Endodermal cell (in vitro differentiated cells): ENCODE measurements around the gene LSAMP. TPM values are rescaled to one million over a fixed set of nuclear protein-coding genes. Genes with fewer than 3 reads are reported as not detected.

ENCODE experiments used
- DNase-seq: peaks from one replicate; pipeline ENCODE4 v3.0.0-alpha.2; 2017
- H3K27ac ChIP-seq: 2 replicates; pipeline ENCODE4 v1.5.1; 2013; ENCODE audit warnings: mild to moderate bottlenecking, low read depth, low read length, moderate library complexity
- H3K27me3 ChIP-seq: 2 replicates; pipeline ENCODE4 v1.6.1; 2013; ENCODE audit warnings: mild to moderate bottlenecking, low read length, moderate library complexity; ENCODE audit not compliant: insufficient read depth, control insufficient read depth, poor library complexity, severe bottlenecking
- H3K36me3 ChIP-seq: 2 replicates; pipeline ENCODE4 v1.7.0; 2013; ENCODE audit warnings: mild to moderate bottlenecking, low read length, moderate library complexity; ENCODE audit not compliant: control insufficient read depth, insufficient read depth
- H3K4me1 ChIP-seq: one replicate; pipeline ENCODE4 v1.7.0; 2013; ENCODE audit warnings: low read length; ENCODE audit not compliant: control insufficient read depth, insufficient read depth
- H3K4me3 ChIP-seq: 2 replicates; pipeline ENCODE4 v1.5.1; 2013; ENCODE audit warnings: mild to moderate bottlenecking, low read length, moderate library complexity
- H3K9ac ChIP-seq: 2 replicates; pipeline ENCODE4 v1.6.1; 2013; ENCODE audit warnings: mild to moderate bottlenecking, low read length, moderate library complexity; ENCODE audit not compliant: poor library complexity, severe bottlenecking; ENCODE audit errors: extremely low read depth
- H3K9me3 ChIP-seq: 2 replicates; pipeline ENCODE4 v1.6.1; 2013; ENCODE audit warnings: mild to moderate bottlenecking, low read length, moderate library complexity; ENCODE audit not compliant: control insufficient read depth
- H3K27ac Mint-ChIP-seq: 2 replicates; pipeline ENCODE4 v1.8.0; 2020; ENCODE audit warnings: mixed read lengths
- H3K27me3 Mint-ChIP-seq: 2 replicates; pipeline ENCODE4 v1.8.0; 2021; ENCODE audit warnings: mild to moderate bottlenecking, mixed read lengths; ENCODE audit not compliant: insufficient read depth
- H3K36me3 Mint-ChIP-seq: 2 replicates; pipeline ENCODE4 v1.8.0; 2020; ENCODE audit warnings: low read depth, mixed read lengths
- H3K4me1 Mint-ChIP-seq: 2 replicates; pipeline ENCODE4 v1.8.0; 2020; ENCODE audit warnings: mixed read lengths
- H3K4me3 Mint-ChIP-seq: 2 replicates; pipeline ENCODE4 v1.8.0; 2020; ENCODE audit warnings: mild to moderate bottlenecking, moderate library complexity, mixed read lengths
- H3K9me3 Mint-ChIP-seq: 2 replicates; pipeline ENCODE4 v1.8.0; 2020; ENCODE audit warnings: mild to moderate bottlenecking, mixed read lengths
- CTCF ChIP-seq: fragments of 200-600 bp; sonication (generic); conservative IDR thresholded peaks from 2 replicates; pipeline ENCODE4 v1.5.0; 2021; ENCODE audit warnings: antibody characterized with exemption, mild to moderate bottlenecking
- WGBS, 2 experiments: methylation state at CpG; one replicate each; pipeline versions ENCODE4 v1.1.5 to v1.1.7; 2013; ENCODE audit warnings: missing lambda C conversion rate in 2 of 2, mixed read lengths in 1 of 2; ENCODE audit not compliant: insufficient coverage in 1 of 2, insufficient read length in 1 of 2; 5-methylcytosine and 5-hydroxymethylcytosine counted together
- total RNA-seq, 2 donors: library from RNA; stranded (reverse); fragmentation: NEBNext Ultra II Directional in 1 of 2; extraction: Animal tissue kit (Norgen Biotek cat#: 25700) in 1 of 2; gene quantifications; 2 replicates in 1 of 2; 3 replicates in 1 of 2; pipeline ENCODE4 v1.2.1, GENCODE V29; 2021

The LSAMP gene
- total RNA-seq, 2 donors from 2014 or later, result 4.4 to 10.2 TPM

GRCh38 chr3:115899535-115899934 is 545.8 kb downstream of the LSAMP start:
- H3K9me3 ChIP-seq, result no peaks in the 10 kb centered on the region
- H3K4me1 Mint-ChIP-seq, result peaks cover 13% of the 10 kb centered on the region
- no peak overlapping the region for H3K9ac ChIP-seq
- no peaks in the 10 kb centered on the region for H3K4me1 ChIP-seq
- H3K4me3 ChIP-seq, result no peak overlapping the region
- H3K9me3 Mint-ChIP-seq, result no peaks in the 10 kb centered on the region
- H3K27me3 ChIP-seq, result no peaks in the 10 kb centered on the region
- H3K27me3 Mint-ChIP-seq, result no peaks in the 10 kb centered on the region
- no peaks in the 10 kb centered on the region for H3K36me3 Mint-ChIP-seq
- no peak overlapping the region for H3K27ac ChIP-seq
- H3K4me3 Mint-ChIP-seq, result no peak overlapping the region
- no peak for TF ChIP-seq CTCF
- no peak overlapping the region for H3K27ac Mint-ChIP-seq
- H3K36me3 ChIP-seq, result no peaks in the 10 kb centered on the region
- WGBS, 2 experiments, result 92 to 100% methylated on average over 2 to 3 of the region's 3 CpGs
- DNase-seq, result no peak

- no peaks in the 10 kb centered on the region for H3K4me1 ChIP-seq
- 78% methylated on average over 1 to 3 of the region's 3 CpGs for WGBS, 2 experiments
- H3K4me3 ChIP-seq, result no peak overlapping the region
- H3K27me3 ChIP-seq, result no peaks in the 10 kb centered on the region
- peaks cover 15% of the 10 kb centered on the region for H3K4me1 Mint-ChIP-seq
- DNase-seq, result no peak
- H3K36me3 Mint-ChIP-seq, result no peaks in the 10 kb centered on the region
- H3K9ac ChIP-seq, result no peak overlapping the region
- H3K27ac Mint-ChIP-seq, result no peak overlapping the region
- no peak overlapping the region for H3K27ac ChIP-seq
- no peaks in the 10 kb centered on the region for H3K9me3 ChIP-seq
- no peaks in the 10 kb centered on the region for H3K9me3 Mint-ChIP-seq
- H3K36me3 ChIP-seq, result no peaks in the 10 kb centered on the region
- H3K4me3 Mint-ChIP-seq, result no peak overlapping the region
- no peaks in the 10 kb centered on the region for H3K27me3 Mint-ChIP-seq
- no peak for TF ChIP-seq CTCF
Observed at GRCh38 chr3:115898656-115899410, 546.5 kb downstream of the LSAMP start.

- H3K9ac ChIP-seq, result no peak overlapping the region
- WGBS, 2 experiments, result 97 to 100% methylated on average over 1 to 2 of the region's 2 CpGs
- no peaks in the 10 kb centered on the region for H3K27me3 Mint-ChIP-seq
- H3K4me1 Mint-ChIP-seq, result peaks cover 9% of the 10 kb centered on the region
- DNase-seq, result no peak
- H3K27me3 ChIP-seq, result no peaks in the 10 kb centered on the region
- no peaks in the 10 kb centered on the region for H3K4me1 ChIP-seq
- H3K27ac ChIP-seq, result no peak overlapping the region
- H3K9me3 ChIP-seq, result no peaks in the 10 kb centered on the region
- H3K36me3 Mint-ChIP-seq, result no peaks in the 10 kb centered on the region
- no peak for TF ChIP-seq CTCF
- no peaks in the 10 kb centered on the region for H3K9me3 Mint-ChIP-seq
- no peak overlapping the region for H3K27ac Mint-ChIP-seq
- no peaks in the 10 kb centered on the region for H3K36me3 ChIP-seq
- no peak overlapping the region for H3K4me3 Mint-ChIP-seq
- H3K4me3 ChIP-seq, result no peak overlapping the region
Observed at GRCh38 chr3:115891006-115891636, 554.2 kb downstream of the LSAMP start.
